ENCODE results near the gene DNAH3.

DNA sequence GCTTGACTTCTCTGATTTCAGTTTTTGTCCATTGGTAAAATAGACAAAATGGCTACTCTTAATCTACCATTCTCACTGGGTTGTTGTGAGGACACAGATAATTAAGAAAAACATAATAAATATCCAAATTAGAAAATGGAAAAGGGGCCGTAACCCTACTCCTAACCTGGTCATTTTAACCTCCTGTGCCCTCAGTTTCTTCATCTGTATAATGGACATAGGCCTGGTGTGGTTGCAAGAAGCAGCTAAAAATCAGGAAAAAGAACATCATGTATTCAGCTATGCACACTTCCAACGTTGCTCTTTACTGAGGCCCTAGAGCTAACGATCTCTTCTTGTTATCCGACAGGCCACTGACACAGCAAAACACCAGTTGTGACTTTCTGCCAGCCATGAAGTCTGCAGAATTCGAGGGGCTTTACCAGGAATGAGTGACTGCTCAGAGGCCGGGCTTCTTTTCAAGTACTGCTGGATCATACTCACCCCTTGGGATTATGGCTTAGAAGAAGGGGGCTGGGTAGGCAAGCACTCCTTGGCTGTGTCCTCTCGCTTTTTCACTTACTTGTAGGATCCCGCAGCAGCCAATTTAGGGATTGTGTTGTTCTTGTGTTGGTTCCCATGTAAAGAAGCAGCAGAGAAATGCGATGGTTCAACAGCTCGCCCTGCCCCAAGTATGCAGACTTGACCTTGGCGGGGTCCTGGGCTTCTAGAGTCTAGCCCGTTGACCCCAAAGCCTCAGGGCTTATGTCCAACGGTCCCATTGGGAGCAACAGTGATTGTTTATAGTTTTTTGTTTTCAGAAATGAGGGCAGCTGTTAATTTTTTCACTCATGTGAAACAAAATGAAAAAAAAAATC is 28.7 kb upstream of the DNAH3 start:
- TF ChIP-seq CTCF (conservative IDR thresholded peaks at IDR 0.05) (no peak), EZH2 (IDR thresholded peaks at IDR 0.05; ENCODE audit: low read depth) (no peak)

Data from PC-9 (cell line).